ENCODE data around the gene U2AF1L4. TPM values are rescaled to one million over a fixed set of nuclear protein-coding genes. Genes with fewer than 3 reads are reported as not detected.
"Not testable (repeated sequence)": the region's sequence is repeated elsewhere in the genome, so short reads cannot be mapped to it uniquely, and the experiment has no call there.

U2AF1L4 gene
- total RNA-seq, 1 experiment from 2014 or later: 24.6 TPM

- TF ChIP-seq CTCF (IDR thresholded peaks at IDR 0.05; ENCODE audit: insufficient read depth in 1 of 2, low read depth in 1 of 2, low read length in 1 of 2, severe bottlenecking in 1 of 2, unreplicated experiment in 1 of 2): no peak
- Mint-ChIP-seq H3K27me3 (ENCODE audit: insufficient read depth, unreplicated experiment) (no peaks in the 10 kb centered on the region), H3K27ac (ENCODE audit: unreplicated experiment) (peak overlapping the region; percentile 20), H3K36me3 (ENCODE audit: insufficient read depth, unreplicated experiment) (peaks cover 94% of the 10 kb centered on the region), H3K4me3 (ENCODE audit: unreplicated experiment) (no peak overlapping the region), H3K4me1 (ENCODE audit: low read depth, unreplicated experiment) (no peaks in the 10 kb centered on the region), H3K9me3 (ENCODE audit: unreplicated experiment) (no peaks in the 10 kb centered on the region)
- BruUV-seq (replicated peaks): no TSS peak
- ChIA-PET POLR2A (no interaction called here), CTCF (no interaction called here)
- Histone ChIP-seq H3K4me1 (no peaks in the 10 kb centered on the region), H3K27me3 (replicated peaks; ENCODE audit: control insufficient read depth, insufficient read depth, low read length) (no peaks in the 10 kb centered on the region), H3K9me3 (no peaks in the 10 kb centered on the region), H3K4me3 (ENCODE audit: low read depth, low read length) (no peak overlapping the region), H3K36me3 (ENCODE audit: control insufficient read depth, insufficient read depth, low read length) (peaks cover 8% of the 10 kb centered on the region)
- intact Hi-C loops (cut with micrococcal nuclease; ENCODE audit: unreplicated experiment): no loop called here
- no peak for DNase-seq
Observed at GRCh38 chr19:35725216-35725861, 19.9 kb downstream of the U2AF1L4 start.

GRCh38 chr19:35724560-35724959 is 20.7 kb downstream of the U2AF1L4 start:
- POLR2A ChIA-PET: no interaction called here
- BruUV-seq (replicated peaks): no TSS peak
- peaks cover 6% of the 10 kb centered on the region for H3K36me3 ChIP-seq (ENCODE audit: control insufficient read depth, insufficient read depth, low read length)

GRCh38 chr19:35724132-35724531 is 21.1 kb downstream of the U2AF1L4 start:
- H3K4me3 ChIP-seq (ENCODE audit: low read depth, low read length); H3K27ac Mint-ChIP-seq (ENCODE audit: unreplicated experiment); intact Hi-C loops (cut with micrococcal nuclease; ENCODE audit: unreplicated experiment); H3K4me1 ChIP-seq; H3K9me3 ChIP-seq; H3K27me3 ChIP-seq (replicated peaks; ENCODE audit: control insufficient read depth, insufficient read depth, low read length); H3K36me3 ChIP-seq (ENCODE audit: control insufficient read depth, insufficient read depth, low read length); DNase-seq; BruUV-seq (replicated peaks); POLR2A ChIA-PET; H3K27me3 Mint-ChIP-seq (ENCODE audit: insufficient read depth, unreplicated experiment); H3K9me3 Mint-ChIP-seq (ENCODE audit: unreplicated experiment); H3K4me1 Mint-ChIP-seq (ENCODE audit: low read depth, unreplicated experiment); CTCF ChIA-PET; H3K4me3 Mint-ChIP-seq (ENCODE audit: unreplicated experiment): not testable (repeated sequence)
- H3K36me3 Mint-ChIP-seq (ENCODE audit: insufficient read depth, unreplicated experiment): peaks cover 90% of the 10 kb centered on the region

More at GRCh38 chr19:35724560-35724959, 20.7 kb downstream of the U2AF1L4 start:
- no peaks in the 10 kb centered on the region for H3K4me1 ChIP-seq
- H3K27me3 ChIP-seq (replicated peaks; ENCODE audit: control insufficient read depth, insufficient read depth, low read length): no peaks in the 10 kb centered on the region
- H3K9me3 ChIP-seq: no peaks in the 10 kb centered on the region
- no peak overlapping the region for H3K4me3 Mint-ChIP-seq (ENCODE audit: unreplicated experiment)
- peaks cover 94% of the 10 kb centered on the region for H3K36me3 Mint-ChIP-seq (ENCODE audit: insufficient read depth, unreplicated experiment)
- intact Hi-C loops (cut with micrococcal nuclease; ENCODE audit: unreplicated experiment): no loop called here
- no peak overlapping the region for H3K27ac Mint-ChIP-seq (ENCODE audit: unreplicated experiment)
- no peak for TF ChIP-seq CTCF (IDR thresholded peaks at IDR 0.05; ENCODE audit: insufficient read depth in 1 of 2, low read depth in 1 of 2, low read length in 1 of 2, severe bottlenecking in 1 of 2, unreplicated experiment in 1 of 2)
- H3K27me3 Mint-ChIP-seq (ENCODE audit: insufficient read depth, unreplicated experiment): no peaks in the 10 kb centered on the region
- no peak overlapping the region for H3K4me3 ChIP-seq (ENCODE audit: low read depth, low read length)
- peaks cover 1% of the 10 kb centered on the region for H3K4me1 Mint-ChIP-seq (ENCODE audit: low read depth, unreplicated experiment)
- H3K9me3 Mint-ChIP-seq (ENCODE audit: unreplicated experiment): no peaks in the 10 kb centered on the region
- CTCF ChIA-PET: no interaction called here
- DNase-seq: no peak

Measured in Caco-2 (cell line).